Esophagus muscularis mucosa (tissue), 4 donors: ENCODE measurements around the gene OGFR. TPM values are rescaled to one million over a fixed set of nuclear protein-coding genes. Genes with fewer than 3 reads are reported as not detected.

Source experiments
- DNase-seq: peaks from one replicate; pipeline ENCODE4 v3.0.0-alpha.2; 2017; ENCODE audit errors: extremely low spot score
- H3K27ac ChIP-seq, 4 donors: fragments of 200-600 bp; sonication (generic); replicated peaks in 1 of 4; 1 replicate in 3 of 4; 2 replicates in 1 of 4; pipeline ENCODE4 v1.5.1; 2016 to 2019; ENCODE audit warnings: mild to moderate bottlenecking in 1 of 4
- H3K27me3 ChIP-seq, 4 donors: fragments of 200-600 bp; sonication (generic); one replicate each; pipeline versions ENCODE4 v1.5.1 to v1.6.0; 2016 to 2019
- H3K36me3 ChIP-seq, 4 donors: fragments of 200-600 bp; sonication (generic); one replicate each; pipeline ENCODE4 v1.5.1; 2016 to 2019
- H3K4me1 ChIP-seq, 4 donors: fragments of 200-600 bp; sonication (generic); one replicate each; pipeline ENCODE4 v1.5.1; 2016 to 2019
- H3K4me3 ChIP-seq, 4 donors: fragments of 200-600 bp; sonication (generic); 1 replicate in 2 of 4; 2 replicates in 2 of 4; pipeline ENCODE4 v1.5.1; 2016 to 2019; ENCODE audit warnings: mild to moderate bottlenecking in 4 of 4, moderate library complexity in 1 of 4
- H3K9me3 ChIP-seq, 4 donors: fragments of 200-600 bp; sonication (generic); 1 replicate in 3 of 4; 2 replicates in 1 of 4; pipeline ENCODE4 v1.5.1; 2016 to 2019
- CTCF ChIP-seq, 3 experiments: fragments of 200-600 bp in 2 of 3; fragments of 450-650 bp in 1 of 3; sonication (generic) in 2 of 3; IDR thresholded peaks; one replicate each; pipeline ENCODE4 v1.5.1; 2017 to 2019; ENCODE audit warnings: antibody characterized with exemption in 3 of 3, mild to moderate bottlenecking in 2 of 3, moderate library complexity in 1 of 3
- EP300 ChIP-seq: sonication (generic); formaldehyde crosslinking; IDR thresholded peaks from one replicate; pipeline ENCODE4 v1.6.1; 2017; ENCODE audit warnings: antibody characterized with exemption
- POLR2A ChIP-seq: fragments of 450-650 bp; IDR thresholded peaks from one replicate; pipeline ENCODE4 v1.6.1; 2017; ENCODE audit warnings: antibody characterized with exemption, moderate library complexity, mild to moderate bottlenecking, low read depth
- POLR2AphosphoS5 ChIP-seq, 2 donors: sonication (generic); formaldehyde crosslinking; IDR thresholded peaks; one replicate each; pipeline ENCODE4 v1.6.1; 2017; ENCODE audit warnings: antibody characterized with exemption in 2 of 2
- WGBS: methylation state at CpG from one replicate; pipeline ENCODE4 v1.1.5; 2018; 5-methylcytosine and 5-hydroxymethylcytosine counted together
- intact Hi-C: fragments of 100-400 bp; cut with DNase I; formaldehyde crosslinking; loops from one replicate; pipeline ENCODE4 v1.15.1; 2023
- total RNA-seq, 4 donors: library from RNA; depleted of rRNA; stranded (reverse); fragments of >200 nt; gene quantifications; one replicate each; pipeline versions ENCODE4 v1.1.0 to v1.2.1, GENCODE V29; 2016

OGFR gene
- total RNA-seq, 4 donors from 2014 or later, result 46.1 to 84.5 (median 62.7) TPM

DNA sequence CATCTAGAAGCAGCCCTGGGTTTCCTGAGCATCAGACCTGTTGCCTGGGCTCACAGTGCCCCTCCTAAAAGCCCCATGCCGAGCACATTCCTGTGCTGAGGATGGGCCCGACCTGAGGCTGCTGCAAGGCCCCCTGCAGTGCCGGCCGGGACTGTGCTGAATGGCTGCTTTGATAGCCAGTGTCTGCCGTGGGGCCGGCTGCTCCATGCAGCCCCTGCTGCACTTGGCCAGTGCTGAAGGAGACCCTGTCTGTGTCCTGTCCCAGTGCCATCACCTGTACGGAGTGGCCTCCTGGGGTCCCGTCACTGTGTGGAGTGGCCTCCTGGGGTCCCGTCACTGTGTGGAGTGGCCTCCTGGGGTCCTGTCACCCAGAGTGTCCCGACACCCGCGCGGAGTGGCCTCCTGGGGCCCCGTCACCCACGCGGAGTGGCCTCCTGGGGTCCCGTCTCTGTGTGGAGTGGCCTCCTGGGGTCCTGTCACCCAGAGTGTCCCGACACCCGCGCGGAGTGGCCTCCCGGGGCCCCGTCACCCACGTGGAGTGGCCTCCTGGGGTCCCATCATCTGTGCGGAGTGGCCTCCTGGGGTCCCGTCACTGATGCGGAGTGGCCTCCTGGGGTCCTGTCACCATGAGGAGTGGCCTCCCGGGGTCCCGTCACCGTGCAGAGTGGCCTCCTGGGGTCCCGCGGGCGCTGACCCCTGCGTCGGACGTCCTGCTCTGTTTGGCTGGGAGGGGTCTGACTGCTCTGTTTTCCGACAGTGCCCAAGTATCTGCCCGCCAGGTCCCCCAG lies 19.2 kb downstream of the OGFR start:
- peak overlapping the region in 2 of 4 donors; percentile 87 to 88 for H3K27ac ChIP-seq
- peak overlapping the region in 2 of 4 donors; percentile 58 to 67 for H3K4me3 ChIP-seq
- TF ChIP-seq CTCF (IDR thresholded peaks at IDR 0.05) (no peak), EP300 (no peak), POLR2AphosphoS5 (IDR thresholded peaks at IDR 0.05) (no peak), POLR2A (no peak)
- WGBS, result 74% methylated on average over 9 of the region's 38 CpGs
- intact Hi-C loops, result no loop called here
- DNase-seq, result no peak
- peaks cover 0 to 26% (median under 1%) of the 10 kb centered on the region in 4 donors for H3K27me3 ChIP-seq
- H3K9me3 ChIP-seq, result no peaks in the 10 kb centered on the region
- H3K36me3 ChIP-seq, result peaks cover 0 to 6% (median 0%) of the 10 kb centered on the region in 4 donors
- H3K4me1 ChIP-seq, result peaks cover 25 to 39% (median 26%) of the 10 kb centered on the region in 4 donors

- DNase-seq, result no peak
- Histone ChIP-seq H3K27me3 (peaks cover 0 to 18% (median 0%) of the 10 kb centered on the region in 4 donors), H3K36me3 (peaks cover 0 to 6% (median 0%) of the 10 kb centered on the region in 4 donors), H3K4me3 (peak overlapping the region in 3 of 4 donors; percentile 43 to 67 (median 58)), H3K4me1 (peaks cover 17 to 31% (median 18%) of the 10 kb centered on the region in 4 donors), H3K9me3 (no peaks in the 10 kb centered on the region), H3K27ac (peak overlapping the region in 2 of 4 donors; percentile 87 to 88)
- TF ChIP-seq EP300, result no peak
- TF ChIP-seq POLR2AphosphoS5 (IDR thresholded peaks at IDR 0.05), result peak in 1 of 2 donors; percentile 32
- intact Hi-C loops, result no loop called here
- no CpG with 5 or more reads among the region's 36 CpGs for WGBS
These were observed 20.1 kb downstream of the OGFR start for GRCh38 chr20:62824476-62825332.

- Histone ChIP-seq H3K36me3 (peaks cover 0 to 6% (median 0%) of the 10 kb centered on the region in 4 donors), H3K4me3 (peak overlapping the region in 2 of 4 donors; percentile 58 to 67), H3K27ac (peak overlapping the region in 2 of 4 donors; percentile 87 to 88), H3K27me3 (peaks cover 0 to 11% (median 0%) of the 10 kb centered on the region in 4 donors), H3K4me1 (peaks cover 10 to 23% (median 13%) of the 10 kb centered on the region in 4 donors), H3K9me3 (no peaks in the 10 kb centered on the region)
- no peak for DNase-seq
- TF ChIP-seq POLR2AphosphoS5 (IDR thresholded peaks at IDR 0.05) (no peak), EP300 (no peak)
- WGBS, result no CpG with 5 or more reads among the region's 22 CpGs
- intact Hi-C loops, result no loop called here
These were observed 20.8 kb downstream of the OGFR start for GRCh38 chr20:62825333-62825985.

DNA sequence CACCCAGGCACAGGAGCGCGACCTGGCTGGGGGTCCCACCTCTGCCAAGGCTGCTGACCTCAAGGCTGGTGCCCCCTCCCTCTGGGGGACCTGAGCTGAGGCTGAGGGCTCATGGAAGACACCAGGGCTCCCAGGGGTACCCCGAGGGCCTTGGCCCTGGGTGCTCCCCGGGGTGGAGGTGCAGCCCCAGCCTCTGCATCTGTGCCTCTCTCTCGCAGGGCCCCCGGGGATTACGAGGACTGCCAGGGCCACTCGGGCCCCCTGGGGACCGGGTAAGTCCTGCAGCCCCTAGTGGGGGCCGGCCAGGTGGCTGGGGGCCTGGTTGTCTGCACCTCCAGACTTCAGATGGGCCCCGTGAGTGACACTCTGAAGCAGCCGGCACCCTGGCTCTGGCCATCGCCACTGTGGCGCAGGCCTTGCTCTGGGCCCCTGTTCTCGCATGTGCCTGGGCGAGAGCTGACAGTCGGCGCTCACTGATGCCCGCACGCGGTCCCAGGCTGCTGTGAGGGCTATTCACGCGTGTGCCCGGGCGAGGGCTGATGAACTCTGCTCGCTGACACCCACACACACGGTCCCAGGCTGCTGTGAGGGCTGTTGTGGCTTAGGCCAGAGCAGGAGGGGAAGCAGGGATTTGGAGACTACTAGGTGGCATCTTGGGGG lies 21.5 kb downstream of the OGFR start:
- Histone ChIP-seq H3K4me3 (no peak overlapping the region), H3K36me3 (peaks cover 0 to 6% (median 0%) of the 10 kb centered on the region in 4 donors), H3K27ac (peak overlapping the region in 2 of 4 donors; percentile 87 to 88), H3K27me3 (peaks cover 0 to 8% (median 0%) of the 10 kb centered on the region in 4 donors), H3K4me1 (peaks cover 11 to 25% (median 13%) of the 10 kb centered on the region in 4 donors), H3K9me3 (no peaks in the 10 kb centered on the region)
- no peak for DNase-seq
- TF ChIP-seq EP300 (no peak), POLR2A (no peak), POLR2AphosphoS5 (IDR thresholded peaks at IDR 0.05) (no peak), CTCF (IDR thresholded peaks at IDR 0.05) (no peak)
- WGBS, result 81% methylated on average over 11 of the region's 27 CpGs
- intact Hi-C loops, result no loop called here

- TF ChIP-seq EP300 (no peak), POLR2AphosphoS5 (IDR thresholded peaks at IDR 0.05) (no peak), POLR2A (no peak), CTCF (IDR thresholded peaks at IDR 0.05) (no peak)
- WGBS, result 93% methylated on average over 24 of the region's 24 CpGs
- Histone ChIP-seq H3K36me3 (peaks cover 0 to 6% (median 0%) of the 10 kb centered on the region in 4 donors), H3K4me1 (peaks cover 12 to 32% (median 19%) of the 10 kb centered on the region in 4 donors), H3K4me3 (no peak overlapping the region), H3K27me3 (peaks cover 0 to 8% (median 0%) of the 10 kb centered on the region in 4 donors), H3K27ac (no peak overlapping the region), H3K9me3 (no peaks in the 10 kb centered on the region)
- intact Hi-C loops, result no loop called here
- no peak for DNase-seq
These were observed 22.1 kb downstream of the OGFR start for GRCh38 chr20:62826646-62827310.
